SJCRH30 (cell line): ENCODE measurements around the gene ADAMTSL2. TPM values are rescaled to one million over a fixed set of nuclear protein-coding genes. Genes with fewer than 3 reads are reported as not detected.
"Not testable (repeated sequence)": the region's sequence is repeated elsewhere in the genome, so short reads cannot be mapped to it uniquely, and the experiment has no call there.

Source experiments
- DNase-seq, 2 experiments: peaks; one replicate each; pipeline ENCODE4 v3.0.0-alpha.2; 2015 to 2020
- H3K27ac ChIP-seq: fragments of 250-450 bp; sonication (Bioruptor Pico); 2 replicates; pipeline ENCODE4 v1.5.1; 2020; ENCODE audit warnings: mild to moderate bottlenecking, moderate library complexity
- H3K27me3 ChIP-seq: fragments of 250-450 bp; sonication (Bioruptor Pico); 2 replicates; pipeline ENCODE4 v1.5.1; 2020; ENCODE audit warnings: mild to moderate bottlenecking, moderate library complexity
- H3K36me3 ChIP-seq: fragments of 250-450 bp; sonication (Bioruptor Pico); 2 replicates; pipeline ENCODE4 v1.5.1; 2020; ENCODE audit warnings: mild to moderate bottlenecking, moderate library complexity
- H3K4me1 ChIP-seq: fragments of 250-450 bp; sonication (Bioruptor Pico); 2 replicates; pipeline ENCODE4 v1.5.1; 2020; ENCODE audit warnings: mild to moderate bottlenecking, moderate library complexity
- H3K4me3 ChIP-seq: fragments of 250-450 bp; sonication (Bioruptor Pico); 2 replicates; pipeline ENCODE4 v1.5.1; 2020; ENCODE audit warnings: mild to moderate bottlenecking, moderate library complexity
- H3K9me3 ChIP-seq: fragments of 250-450 bp; sonication (Bioruptor Pico); replicated peaks from 2 replicates; pipeline ENCODE4 v1.5.1; 2020; ENCODE audit warnings: mild to moderate bottlenecking, moderate library complexity
- total RNA-seq: library from RNA; depleted of rRNA; stranded (reverse); fragments of >200 nt; shearing (Covaris generic); gene quantifications from 2 replicates; pipeline ENCODE4 v1.2.3, GENCODE V29; 2014

Gene ADAMTSL2
- total RNA-seq, 1 experiment from 2014 or later: 3.3 TPM

GRCh38 chr9:133560944-133561343 is 26.4 kb downstream of the ADAMTSL2 start:
- no peaks in the 10 kb centered on the region for H3K9me3 ChIP-seq
- no peaks in the 10 kb centered on the region for H3K36me3 ChIP-seq
- H3K4me1 ChIP-seq: peaks cover 48% of the 10 kb centered on the region
- no peak overlapping the region for H3K4me3 ChIP-seq
- DNase-seq: no peak
- no peaks in the 10 kb centered on the region for H3K27me3 ChIP-seq
- no peak overlapping the region for H3K27ac ChIP-seq

- no peaks in the 10 kb centered on the region for H3K9me3 ChIP-seq
- H3K36me3 ChIP-seq: no peaks in the 10 kb centered on the region
- DNase-seq: no peak
- peaks cover 42% of the 10 kb centered on the region for H3K4me1 ChIP-seq
- no peaks in the 10 kb centered on the region for H3K27me3 ChIP-seq
- H3K4me3 ChIP-seq: no peak overlapping the region
- no peak overlapping the region for H3K27ac ChIP-seq
These were observed 27.6 kb downstream of the ADAMTSL2 start for GRCh38 chr9:133561976-133562554.

GRCh38 chr9:133562611-133563290 is 28.2 kb downstream of the ADAMTSL2 start:
- Histone ChIP-seq H3K27me3 (no peaks in the 10 kb centered on the region), H3K27ac (no peak overlapping the region), H3K4me1 (peaks cover 35% of the 10 kb centered on the region)

GRCh38 chr9:133563291-133563796 is 28.8 kb downstream of the ADAMTSL2 start:
- Histone ChIP-seq H3K9me3 (no peaks in the 10 kb centered on the region), H3K4me3 (no peak overlapping the region), H3K36me3 (no peaks in the 10 kb centered on the region), H3K27me3 (no peaks in the 10 kb centered on the region), H3K4me1 (peaks cover 29% of the 10 kb centered on the region), H3K27ac (no peak overlapping the region)
- peak; percentile 56 to 67 for DNase-seq

More at GRCh38 chr9:133562611-133563290, 28.2 kb downstream of the ADAMTSL2 start:
- no peak for DNase-seq
- no peak overlapping the region for H3K4me3 ChIP-seq
- H3K9me3 ChIP-seq: no peaks in the 10 kb centered on the region
- no peaks in the 10 kb centered on the region for H3K36me3 ChIP-seq

GRCh38 chr9:133563814-133564213 is 29.3 kb downstream of the ADAMTSL2 start:
- not testable (repeated sequence) for H3K27ac ChIP-seq, H3K9me3 ChIP-seq, H3K27me3 ChIP-seq, DNase-seq, H3K36me3 ChIP-seq, H3K4me3 ChIP-seq
- peaks cover 24% of the 10 kb centered on the region for H3K4me1 ChIP-seq

GRCh38 chr9:133564451-133565116 is 30.1 kb downstream of the ADAMTSL2 start:
- Histone ChIP-seq H3K4me1 (peaks cover 19% of the 10 kb centered on the region), H3K9me3 (no peaks in the 10 kb centered on the region), H3K27me3 (no peaks in the 10 kb centered on the region), H3K4me3 (no peak overlapping the region), H3K36me3 (no peaks in the 10 kb centered on the region), H3K27ac (no peak overlapping the region)
- no peak for DNase-seq

- Histone ChIP-seq H3K9me3 (no peaks in the 10 kb centered on the region), H3K4me1 (peaks cover 15% of the 10 kb centered on the region), H3K4me3 (no peak overlapping the region), H3K27ac (no peak overlapping the region), H3K36me3 (no peaks in the 10 kb centered on the region), H3K27me3 (no peaks in the 10 kb centered on the region)
- no peak for DNase-seq
These were observed 31.9 kb downstream of the ADAMTSL2 start for GRCh38 chr9:133566382-133566781.

GRCh38 chr9:133566817-133567216 is 32.3 kb downstream of the ADAMTSL2 start:
- Histone ChIP-seq H3K27me3 (no peaks in the 10 kb centered on the region), H3K4me1 (peaks cover 15% of the 10 kb centered on the region), H3K27ac (no peak overlapping the region), H3K4me3 (no peak overlapping the region), H3K9me3 (no peaks in the 10 kb centered on the region), H3K36me3 (no peaks in the 10 kb centered on the region)
- no peak for DNase-seq

GRCh38 chr9:133568186-133568585 is 33.7 kb downstream of the ADAMTSL2 start:
- Histone ChIP-seq H3K27ac (no peak overlapping the region), H3K4me3 (no peak overlapping the region), H3K36me3 (no peaks in the 10 kb centered on the region), H3K27me3 (peaks cover 3% of the 10 kb centered on the region; the same call in 1 of the 2 replicates), H3K4me1 (peaks cover 16% of the 10 kb centered on the region), H3K9me3 (no peaks in the 10 kb centered on the region)
- no peak for DNase-seq

GRCh38 chr9:133569121-133569785 is 34.7 kb downstream of the ADAMTSL2 start:
- DNase-seq: no peak
- Histone ChIP-seq H3K27me3 (peaks cover 6% of the 10 kb centered on the region; the same call in 1 of the 2 replicates), H3K27ac (no peak overlapping the region), H3K4me3 (no peak overlapping the region), H3K9me3 (no peaks in the 10 kb centered on the region), H3K36me3 (no peaks in the 10 kb centered on the region), H3K4me1 (peaks cover 19% of the 10 kb centered on the region)

- no peak overlapping the region for H3K27ac ChIP-seq
- peaks cover 6% of the 10 kb centered on the region; the same call in 1 of the 2 replicates for H3K27me3 ChIP-seq
- peaks cover 22% of the 10 kb centered on the region for H3K4me1 ChIP-seq
- H3K36me3 ChIP-seq: no peaks in the 10 kb centered on the region
- no peak overlapping the region for H3K4me3 ChIP-seq
- DNase-seq: no peak
- H3K9me3 ChIP-seq: no peaks in the 10 kb centered on the region
These were observed 35.6 kb downstream of the ADAMTSL2 start for GRCh38 chr9:133569891-133570690.

GRCh38 chr9:133570691-133571080 is 36.2 kb downstream of the ADAMTSL2 start:
- Histone ChIP-seq H3K4me1 (peaks cover 22% of the 10 kb centered on the region), H3K9me3 (no peaks in the 10 kb centered on the region), H3K27ac (no peak overlapping the region), H3K36me3 (no peaks in the 10 kb centered on the region), H3K4me3 (no peak overlapping the region), H3K27me3 (peaks cover 6% of the 10 kb centered on the region; the same call in 1 of the 2 replicates)
- no peak for DNase-seq

- DNase-seq: no peak
- no peak overlapping the region for H3K27ac ChIP-seq
- no peaks in the 10 kb centered on the region for H3K36me3 ChIP-seq
- H3K9me3 ChIP-seq: no peaks in the 10 kb centered on the region
- H3K4me3 ChIP-seq: no peak overlapping the region
- H3K27me3 ChIP-seq: peaks cover 6% of the 10 kb centered on the region; the same call in 1 of the 2 replicates
- H3K4me1 ChIP-seq: peaks cover 27% of the 10 kb centered on the region
These were observed 36.9 kb downstream of the ADAMTSL2 start for GRCh38 chr9:133571391-133571890.
